Suprapubic skin (tissue), 4 donors: Measurements from ENCODE around the gene TMEM161B. TPM values are rescaled to one million over a fixed set of nuclear protein-coding genes. Genes with fewer than 3 reads are reported as not detected.

Experiments
- DNase-seq, 2 donors: peaks; one replicate each; pipeline ENCODE4 v3.0.0-alpha.2; 2019; ENCODE audit warnings: low spot score in 2 of 2
- H3K27ac ChIP-seq: fragments of 200-600 bp; sonication (generic); one replicate; pipeline ENCODE4 v1.5.1; 2019
- H3K27me3 ChIP-seq: fragments of 200-600 bp; sonication (generic); one replicate; pipeline ENCODE4 v1.5.1; 2019
- H3K36me3 ChIP-seq: fragments of 200-600 bp; sonication (generic); one replicate; pipeline ENCODE4 v1.5.1; 2019
- H3K4me1 ChIP-seq: fragments of 200-600 bp; sonication (generic); one replicate; pipeline ENCODE4 v1.5.1; 2019
- H3K4me3 ChIP-seq: fragments of 200-600 bp; sonication (generic); one replicate; pipeline ENCODE4 v1.5.1; 2019; ENCODE audit warnings: mild to moderate bottlenecking
- H3K9me3 ChIP-seq: fragments of 200-600 bp; sonication (generic); one replicate; pipeline ENCODE4 v1.5.1; 2019
- CTCF ChIP-seq, 2 donors: fragments of 200-600 bp in 1 of 2; fragments of 450-650 bp in 1 of 2; sonication (generic) in 1 of 2; IDR thresholded peaks; one replicate each; pipeline ENCODE4 v1.5.1; 2016 to 2019; ENCODE audit warnings: antibody characterized with exemption in 2 of 2, mild to moderate bottlenecking in 1 of 2, moderate library complexity in 1 of 2
- EP300 ChIP-seq: sonication (generic); formaldehyde crosslinking; IDR thresholded peaks from one replicate; pipeline ENCODE4 v1.6.1; 2017; ENCODE audit warnings: antibody characterized with exemption
- POLR2A ChIP-seq, 2 donors: fragments of 450-650 bp; IDR thresholded peaks; one replicate each; pipeline ENCODE4 v1.6.1; 2017; ENCODE audit warnings: antibody characterized with exemption in 2 of 2, mild to moderate bottlenecking in 2 of 2, moderate library complexity in 2 of 2
- POLR2AphosphoS5 ChIP-seq, 3 donors: sonication (generic); formaldehyde crosslinking; IDR thresholded peaks; one replicate each; pipeline ENCODE4 v1.6.1; 2017; ENCODE audit warnings: antibody characterized with exemption in 3 of 3
- WGBS: methylation state at CpG from one replicate; pipeline ENCODE4 v1.1.5; 2018; 5-methylcytosine and 5-hydroxymethylcytosine counted together
- total RNA-seq, 4 donors: library from RNA; depleted of rRNA; stranded (reverse); fragments of >200 nt; gene quantifications; one replicate each; pipeline ENCODE4 v1.1.0, GENCODE V29; 2016

TMEM161B gene
- total RNA-seq, 4 donors from 2014 or later: 11.1 to 22.1 (median 14.1) TPM

GRCh38 chr5:88258636-88259035 is 10.0 kb downstream of the TMEM161B start:
- Histone ChIP-seq H3K27me3 (no peaks in the 10 kb centered on the region), H3K36me3 (no peaks in the 10 kb centered on the region), H3K9me3 (no peaks in the 10 kb centered on the region), H3K4me3 (no peak overlapping the region), H3K27ac (no peak overlapping the region), H3K4me1 (no peaks in the 10 kb centered on the region)
- WGBS: 94% methylated on average over 2 of the region's 2 CpGs
- TF ChIP-seq POLR2A (IDR thresholded peaks at IDR 0.05) (no peak), POLR2AphosphoS5 (IDR thresholded peaks at IDR 0.05) (no peak), CTCF (IDR thresholded peaks at IDR 0.05) (no peak), EP300 (no peak)
- DNase-seq: no peak

- Histone ChIP-seq H3K36me3 (no peaks in the 10 kb centered on the region), H3K4me1 (no peaks in the 10 kb centered on the region), H3K9me3 (no peaks in the 10 kb centered on the region), H3K4me3 (no peak overlapping the region), H3K27me3 (no peaks in the 10 kb centered on the region), H3K27ac (no peak overlapping the region)
- DNase-seq: no peak
- no peak for TF ChIP-seq POLR2AphosphoS5 (IDR thresholded peaks at IDR 0.05)
- no peak for TF ChIP-seq EP300
- TF ChIP-seq CTCF (IDR thresholded peaks at IDR 0.05): no peak
- no peak for TF ChIP-seq POLR2A (IDR thresholded peaks at IDR 0.05)
- WGBS: 72% methylated on average over 4 of the region's 4 CpGs
These were observed 11.8 kb downstream of the TMEM161B start for GRCh38 chr5:88256872-88257271.

GRCh38 chr5:88256037-88256436 is 12.6 kb downstream of the TMEM161B start:
- no peaks in the 10 kb centered on the region for H3K36me3 ChIP-seq
- no peak for DNase-seq
- no peaks in the 10 kb centered on the region for H3K9me3 ChIP-seq
- no peak overlapping the region for H3K4me3 ChIP-seq
- no peaks in the 10 kb centered on the region for H3K4me1 ChIP-seq
- TF ChIP-seq POLR2AphosphoS5 (IDR thresholded peaks at IDR 0.05): no peak
- no peak for TF ChIP-seq EP300
- no peak for TF ChIP-seq CTCF (IDR thresholded peaks at IDR 0.05)
- TF ChIP-seq POLR2A (IDR thresholded peaks at IDR 0.05): no peak
- H3K27ac ChIP-seq: no peak overlapping the region
- no peaks in the 10 kb centered on the region for H3K27me3 ChIP-seq

- no peaks in the 10 kb centered on the region for H3K9me3 ChIP-seq
- no peak overlapping the region for H3K4me3 ChIP-seq
- H3K27me3 ChIP-seq: no peaks in the 10 kb centered on the region
- H3K27ac ChIP-seq: no peak overlapping the region
- no peaks in the 10 kb centered on the region for H3K36me3 ChIP-seq
- TF ChIP-seq EP300: no peak
- no peak for TF ChIP-seq POLR2AphosphoS5 (IDR thresholded peaks at IDR 0.05)
- TF ChIP-seq POLR2A (IDR thresholded peaks at IDR 0.05): no peak
- TF ChIP-seq CTCF (IDR thresholded peaks at IDR 0.05): no peak
- DNase-seq: no peak
- H3K4me1 ChIP-seq: no peaks in the 10 kb centered on the region
- 100% methylated on average over 1 of the region's 1 CpG for WGBS
These were observed 14.3 kb downstream of the TMEM161B start for GRCh38 chr5:88254320-88254719.

- no peak overlapping the region for H3K4me3 ChIP-seq
- H3K27me3 ChIP-seq: no peaks in the 10 kb centered on the region
- WGBS: 93% methylated on average over 2 of the region's 2 CpGs
- H3K9me3 ChIP-seq: no peaks in the 10 kb centered on the region
- TF ChIP-seq EP300: no peak
- TF ChIP-seq POLR2A (IDR thresholded peaks at IDR 0.05): no peak
- TF ChIP-seq CTCF (IDR thresholded peaks at IDR 0.05): no peak
- no peak for TF ChIP-seq POLR2AphosphoS5 (IDR thresholded peaks at IDR 0.05)
- no peaks in the 10 kb centered on the region for H3K4me1 ChIP-seq
- no peaks in the 10 kb centered on the region for H3K36me3 ChIP-seq
- H3K27ac ChIP-seq: no peak overlapping the region
- no peak for DNase-seq
These were observed 17.5 kb downstream of the TMEM161B start for GRCh38 chr5:88251048-88251711.
